Nucleus accumbens (tissue), 56 donors: Measurements from ENCODE around the gene ARNT2.

Experiments
- DNase-seq, 56 donors: peaks; one replicate each; lab custom pipeline; 2025; lab: John Stamatoyannopoulos, UW

ARNT2 gene

GRCh38 chr15:80586161-80586560, 182.0 kb downstream of the ARNT2 start:
- DNase-seq: no peak

DNA sequence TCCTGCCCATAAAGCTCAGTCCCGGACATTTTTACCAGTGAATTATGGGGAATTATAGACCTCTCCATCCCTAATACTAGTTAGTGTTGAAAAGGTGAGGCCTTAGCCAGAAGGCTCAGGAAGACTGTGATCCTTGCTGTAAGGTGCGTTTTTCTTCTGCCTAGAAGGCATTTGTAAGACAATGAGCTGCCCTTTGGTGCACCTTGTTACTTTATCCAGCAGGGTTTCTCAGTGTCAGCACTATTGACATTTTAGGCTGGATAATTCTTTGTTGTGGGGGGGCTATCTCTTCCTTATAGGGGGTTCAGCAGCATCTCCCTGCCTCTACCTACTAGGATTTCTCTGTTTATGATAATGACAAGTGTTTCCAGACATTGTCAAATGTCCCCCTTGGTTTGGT, 182.8 kb downstream of the ARNT2 start:
- DNase-seq: no peak

- peak in 9 of 56 donors; percentile 6 to 39 (median 14) for DNase-seq
Measured at GRCh38 chr15:80587816-80588456, 183.8 kb downstream of the ARNT2 start.

DNA sequence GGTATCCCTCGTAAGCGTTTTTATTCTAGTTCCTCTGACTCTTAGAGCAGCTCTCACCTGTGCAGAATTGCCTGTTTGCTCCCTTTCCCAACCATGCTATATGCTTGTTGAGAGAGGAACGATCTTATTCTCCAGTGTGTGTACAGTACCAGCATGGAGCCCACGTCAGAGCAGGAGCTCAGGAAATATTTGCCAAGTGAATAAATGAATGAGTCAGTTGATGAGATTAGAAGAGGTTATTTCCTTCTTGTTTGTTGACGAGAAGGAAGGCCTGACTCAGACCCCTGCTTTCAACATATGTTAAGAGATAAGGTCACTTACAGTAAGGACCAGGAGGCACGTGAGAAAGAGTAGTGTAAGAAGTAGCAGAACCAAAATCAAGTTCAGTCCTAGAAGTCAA, 184.6 kb downstream of the ARNT2 start:
- DNase-seq: no peak

DNA sequence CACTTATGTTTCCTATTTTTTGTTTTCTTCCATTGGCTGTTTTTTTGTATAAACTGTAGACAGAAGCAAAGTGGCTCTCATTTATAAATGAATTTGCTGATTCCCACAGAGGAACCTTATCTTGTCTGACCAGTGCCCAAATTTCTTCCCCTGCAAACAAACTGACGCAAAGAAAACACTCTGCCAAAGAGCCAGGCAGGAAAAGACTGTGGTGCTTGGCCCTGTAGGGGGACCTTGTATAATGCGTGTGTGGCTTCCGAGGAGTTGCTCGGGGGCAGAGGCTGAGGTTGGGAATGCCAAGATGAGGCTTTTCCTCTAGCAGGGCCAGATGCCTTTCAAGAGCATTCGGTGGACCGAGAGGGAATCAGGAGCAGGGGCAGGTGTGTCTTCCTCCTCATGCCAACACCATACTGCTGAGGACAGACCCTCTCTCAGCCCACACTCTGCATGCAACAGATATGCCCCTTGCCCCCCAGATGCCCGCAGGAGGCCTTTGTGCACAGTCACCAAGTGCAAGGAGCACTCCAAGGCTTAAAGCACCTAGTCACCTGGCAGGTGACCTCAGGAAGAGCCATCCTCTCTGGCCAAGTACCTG, 186.7 kb downstream of the ARNT2 start:
- DNase-seq: no peak

- no peak for DNase-seq
Measured at GRCh38 chr15:80591471-80591870, 187.3 kb downstream of the ARNT2 start.

GRCh38 chr15:80591938-80592825, 188.0 kb downstream of the ARNT2 start:
- DNase-seq: no peak

DNA sequence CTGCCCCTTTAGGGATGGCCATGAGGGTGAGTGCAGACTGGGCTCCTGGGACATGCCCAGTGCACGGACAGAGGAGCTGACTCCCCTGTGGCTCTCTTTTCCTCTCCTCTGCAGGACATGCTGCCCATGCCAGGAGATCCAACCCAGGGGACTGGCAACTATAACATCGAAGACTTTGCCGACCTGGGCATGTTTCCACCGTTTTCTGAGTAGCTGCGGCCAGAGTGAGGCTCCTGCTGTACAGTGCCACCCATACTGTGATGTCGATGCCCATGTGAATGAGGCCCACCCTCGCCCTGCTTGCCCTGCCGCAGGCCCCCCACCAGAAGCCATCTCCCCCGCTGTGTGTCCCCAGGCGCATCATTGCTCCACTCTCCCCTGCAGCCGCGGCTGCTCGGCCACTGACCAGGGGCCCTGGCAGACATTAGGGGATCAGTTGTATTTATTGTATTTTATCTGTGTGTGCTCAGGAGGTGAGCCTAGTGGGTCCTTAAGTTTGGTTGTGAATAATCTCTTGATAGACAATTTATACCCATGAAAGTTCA, 189.4 kb downstream of the ARNT2 start:
- DNase-seq: no peak

GRCh38 chr15:80594091-80594889, 190.1 kb downstream of the ARNT2 start:
- DNase-seq: no peak

- no peak for DNase-seq
Measured at GRCh38 chr15:80595396-80595795, 191.2 kb downstream of the ARNT2 start.

- no peak for DNase-seq
Measured at GRCh38 chr15:80596521-80596976, 192.4 kb downstream of the ARNT2 start.

DNA sequence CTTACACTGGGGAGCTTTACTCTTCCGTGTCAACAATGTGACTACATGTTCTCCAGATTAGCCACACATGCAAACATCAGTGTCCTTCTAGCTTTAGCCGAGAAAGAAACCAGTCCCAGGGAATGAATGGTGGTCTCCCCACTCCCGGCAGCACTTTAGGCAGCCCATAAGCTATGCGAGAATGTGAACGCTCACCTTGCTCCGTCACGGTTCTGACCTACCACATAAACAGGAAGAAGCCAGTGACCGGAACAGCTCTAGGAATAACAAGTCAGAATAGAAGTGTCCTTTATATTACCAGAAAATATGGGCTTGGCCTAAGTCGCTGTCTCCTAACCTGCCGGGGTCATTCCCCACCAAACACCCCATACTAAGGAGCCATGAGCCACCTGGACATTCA, 192.9 kb downstream of the ARNT2 start:
- no peak for DNase-seq

DNA sequence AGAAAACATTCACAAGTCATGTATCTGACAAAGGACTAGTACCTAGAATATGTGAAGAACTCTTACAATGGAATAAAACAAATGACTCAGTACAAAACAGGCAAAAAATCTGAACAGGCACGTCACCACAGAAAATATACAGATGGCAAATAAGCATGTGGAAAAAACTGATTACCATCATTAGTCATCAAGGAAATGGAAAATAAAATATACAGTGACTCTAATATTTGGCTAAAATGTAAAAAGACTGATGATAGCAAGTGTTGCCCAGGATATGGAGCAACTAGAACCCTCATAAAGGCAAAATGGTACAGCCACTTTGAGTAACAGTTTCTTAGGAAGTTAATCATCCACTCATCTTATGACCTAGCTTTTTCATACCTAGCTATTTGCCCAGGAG, 195.2 kb downstream of the ARNT2 start:
- no peak for DNase-seq

- no peak for DNase-seq
Measured at GRCh38 chr15:80600626-80601025, 196.4 kb downstream of the ARNT2 start.

GRCh38 chr15:80601256-80601655, 197.1 kb downstream of the ARNT2 start:
- DNase-seq: no peak

- no peak for DNase-seq
Measured at GRCh38 chr15:80604583-80605575, 200.7 kb downstream of the ARNT2 start.

GRCh38 chr15:80605591-80606150, 201.5 kb downstream of the ARNT2 start:
- no peak for DNase-seq

- DNase-seq: no peak
Measured at GRCh38 chr15:80606511-80607071, 202.4 kb downstream of the ARNT2 start.
